SH-SY5Y (cell line): Measurements from ENCODE around the gene ZSWIM6.

Source experiments
- GATA2 ChIP-seq: IDR thresholded peaks from 2 replicates; pipeline ENCODE4 v1.6.1; 2011; ENCODE audit warnings: mild to moderate bottlenecking, low read depth, low read length
- GATA3 ChIP-seq: IDR thresholded peaks from 2 replicates; pipeline ENCODE4 v1.6.1; 2011; ENCODE audit warnings: low read depth, mild to moderate bottlenecking, low read length, moderate library complexity

GRCh38 chr5:61516946-61517345, 184.9 kb downstream of the ZSWIM6 start:
- TF ChIP-seq GATA3 (no peak), GATA2 (no peak)
